VCaP (cell line): ENCODE data around the gene FARS2.

Experiments
- H3K27ac ChIP-seq: fragments of 450-650 bp; 2 replicates; pipeline ENCODE4 v1.5.1; 2017
- CTCF ChIP-seq: fragments of 450-650 bp; conservative IDR thresholded peaks from 2 replicates; pipeline ENCODE4 v1.5.1; 2017; ENCODE audit warnings: mild to moderate bottlenecking, moderate library complexity

FARS2 gene

GRCh38 chr6:5278047-5278446 lies 16.7 kb downstream of the FARS2 start:
- H3K27ac ChIP-seq, result no peak overlapping the region
- no peak for TF ChIP-seq CTCF

GRCh38 chr6:5278565-5279120 lies 17.3 kb downstream of the FARS2 start:
- no peak for TF ChIP-seq CTCF
- no peak overlapping the region for H3K27ac ChIP-seq

GRCh38 chr6:5279891-5280338 lies 18.6 kb downstream of the FARS2 start:
- TF ChIP-seq CTCF, result no peak
- no peak overlapping the region for H3K27ac ChIP-seq

GRCh38 chr6:5280920-5281319 lies 19.6 kb downstream of the FARS2 start:
- no peak overlapping the region for H3K27ac ChIP-seq
- TF ChIP-seq CTCF, result no peak

- TF ChIP-seq CTCF, result no peak
- no peak overlapping the region for H3K27ac ChIP-seq
Observed at GRCh38 chr6:5282191-5282623, 20.9 kb downstream of the FARS2 start.

GRCh38 chr6:5285081-5285480 lies 23.8 kb downstream of the FARS2 start:
- TF ChIP-seq CTCF, result no peak
- H3K27ac ChIP-seq, result no peak overlapping the region

GRCh38 chr6:5285526-5285925 lies 24.2 kb downstream of the FARS2 start:
- no peak overlapping the region for H3K27ac ChIP-seq
- TF ChIP-seq CTCF, result no peak
